ENCODE data around the gene GRK2.

Gene GRK2

DNA sequence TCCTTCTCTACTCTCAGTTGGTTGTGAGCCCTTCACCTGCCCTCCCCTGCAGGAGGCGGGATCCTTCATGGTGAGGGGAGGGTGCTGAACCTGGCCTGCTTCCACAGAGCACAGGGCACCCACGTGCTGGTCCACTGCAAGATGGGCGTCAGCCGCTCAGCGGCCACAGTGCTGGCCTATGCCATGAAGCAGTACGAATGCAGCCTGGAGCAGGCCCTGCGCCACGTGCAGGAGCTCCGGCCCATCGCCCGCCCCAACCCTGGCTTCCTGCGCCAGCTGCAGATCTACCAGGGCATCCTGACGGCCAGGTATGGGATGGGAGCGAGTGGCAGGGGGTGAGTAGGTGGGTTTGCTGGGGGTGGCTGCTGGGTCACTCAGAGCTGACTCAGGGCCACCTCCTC is 43.4 kb downstream of the GRK2 start:
- no peaks in the 10 kb centered on the region for H3K9me3 ChIP-seq (ENCODE audit: insufficient read depth, low read length)
- no peaks in the 10 kb centered on the region for H3K27me3 ChIP-seq (ENCODE audit: low read depth, low read length)
- H3K4me1 ChIP-seq (ENCODE audit: low read length), result no peaks in the 10 kb centered on the region
- H2AFZ ChIP-seq (ENCODE audit: low read depth, low read length), result no peak overlapping the region
- H4K20me1 ChIP-seq (ENCODE audit: insufficient read depth, low read length), result no peaks in the 10 kb centered on the region
- no peaks in the 10 kb centered on the region for H3K36me3 ChIP-seq (replicated peaks; ENCODE audit: low read depth, low read length)
- H3K9ac ChIP-seq (ENCODE audit: low read length), result no peak overlapping the region
- H3K4me2 ChIP-seq (ENCODE audit: low read length), result no peak overlapping the region
- H3K79me2 ChIP-seq (ENCODE audit: low read length), result no peaks in the 10 kb centered on the region
- no peak overlapping the region for H3K4me3 ChIP-seq (ENCODE audit: low read length)
- H3K27ac ChIP-seq (ENCODE audit: low read length), result no peak overlapping the region
- TF ChIP-seq EZH2phosphoT487 (IDR thresholded peaks at IDR 0.05; ENCODE audit: low read depth), result no peak

DNA sequence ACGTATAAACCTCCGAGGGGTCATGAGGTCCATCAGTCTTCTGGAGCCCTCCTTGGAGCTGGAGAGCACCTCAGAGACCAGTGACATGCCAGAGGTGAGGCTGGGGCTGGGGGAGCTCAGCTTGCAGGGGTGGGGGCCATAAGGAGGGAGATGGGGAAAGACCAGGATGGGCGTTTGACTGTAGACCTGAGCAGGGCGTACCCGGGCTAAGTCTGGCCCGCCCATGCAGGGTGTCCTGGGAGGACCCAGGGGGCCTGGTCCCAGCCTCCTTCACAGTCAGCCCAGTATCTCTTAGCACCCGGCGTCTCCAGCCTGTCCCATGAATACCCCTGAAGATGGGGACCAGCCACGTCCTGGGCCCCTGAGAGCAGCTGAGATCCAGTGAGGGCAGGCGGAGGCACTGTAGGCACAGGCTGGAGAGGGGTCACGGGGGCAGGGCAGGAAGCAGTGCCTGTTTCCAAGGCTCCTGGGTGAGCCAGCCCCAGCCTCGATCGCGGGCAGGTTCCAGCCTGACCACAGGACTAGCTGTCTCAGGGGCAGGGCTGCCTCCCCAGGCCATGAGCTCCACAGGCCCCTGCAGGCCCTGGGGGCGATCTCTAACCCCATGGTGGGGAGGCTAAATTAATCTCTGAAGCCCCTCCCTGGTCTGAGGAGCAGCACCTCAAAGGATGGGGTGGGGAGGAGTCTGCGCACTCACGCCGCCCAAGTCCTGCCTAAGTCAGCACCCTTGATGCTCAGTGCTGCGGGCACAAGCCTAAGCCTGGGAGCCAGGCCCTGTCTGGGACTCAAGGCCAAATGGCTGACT is 44.2 kb downstream of the GRK2 start:
- no peaks in the 10 kb centered on the region for H3K9me3 ChIP-seq (ENCODE audit: insufficient read depth, low read length)
- TF ChIP-seq EZH2phosphoT487 (IDR thresholded peaks at IDR 0.05; ENCODE audit: low read depth), result no peak
- TF ChIP-seq, protein P1, sequence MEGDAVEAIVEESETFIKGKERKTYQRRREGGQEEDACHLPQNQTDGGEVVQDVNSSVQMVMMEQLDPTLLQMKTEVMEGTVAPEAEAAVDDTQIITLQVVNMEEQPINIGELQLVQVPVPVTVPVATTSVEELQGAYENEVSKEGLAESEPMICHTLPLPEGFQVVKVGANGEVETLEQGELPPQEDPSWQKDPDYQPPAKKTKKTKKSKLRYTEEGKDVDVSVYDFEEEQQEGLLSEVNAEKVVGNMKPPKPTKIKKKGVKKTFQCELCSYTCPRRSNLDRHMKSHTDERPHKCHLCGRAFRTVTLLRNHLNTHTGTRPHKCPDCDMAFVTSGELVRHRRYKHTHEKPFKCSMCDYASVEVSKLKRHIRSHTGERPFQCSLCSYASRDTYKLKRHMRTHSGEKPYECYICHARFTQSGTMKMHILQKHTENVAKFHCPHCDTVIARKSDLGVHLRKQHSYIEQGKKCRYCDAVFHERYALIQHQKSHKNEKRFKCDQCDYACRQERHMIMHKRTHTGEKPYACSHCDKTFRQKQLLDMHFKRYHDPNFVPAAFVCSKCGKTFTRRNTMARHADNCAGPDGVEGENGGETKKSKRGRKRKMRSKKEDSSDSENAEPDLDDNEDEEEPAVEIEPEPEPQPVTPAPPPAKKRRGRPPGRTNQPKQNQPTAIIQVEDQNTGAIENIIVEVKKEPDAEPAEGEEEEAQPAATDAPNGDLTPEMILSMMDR (IDR thresholded peaks at IDR 0.05; ENCODE audit: low read depth, low read length), result no peak
- no peak overlapping the region for H2AFZ ChIP-seq (ENCODE audit: low read depth, low read length)
- H3K4me2 ChIP-seq (ENCODE audit: low read length), result no peak overlapping the region
- H3K4me3 ChIP-seq (ENCODE audit: low read length), result no peak overlapping the region
- no peaks in the 10 kb centered on the region for H3K36me3 ChIP-seq (replicated peaks; ENCODE audit: low read depth, low read length)
- H3K4me1 ChIP-seq (ENCODE audit: low read length), result no peaks in the 10 kb centered on the region
- no peak overlapping the region for H3K27ac ChIP-seq (ENCODE audit: low read length)
- no peaks in the 10 kb centered on the region for H4K20me1 ChIP-seq (ENCODE audit: insufficient read depth, low read length)
- no peak overlapping the region for H3K9ac ChIP-seq (ENCODE audit: low read length)
- no peaks in the 10 kb centered on the region for H3K27me3 ChIP-seq (ENCODE audit: low read depth, low read length)
- no peaks in the 10 kb centered on the region for H3K79me2 ChIP-seq (ENCODE audit: low read length)

DNA sequence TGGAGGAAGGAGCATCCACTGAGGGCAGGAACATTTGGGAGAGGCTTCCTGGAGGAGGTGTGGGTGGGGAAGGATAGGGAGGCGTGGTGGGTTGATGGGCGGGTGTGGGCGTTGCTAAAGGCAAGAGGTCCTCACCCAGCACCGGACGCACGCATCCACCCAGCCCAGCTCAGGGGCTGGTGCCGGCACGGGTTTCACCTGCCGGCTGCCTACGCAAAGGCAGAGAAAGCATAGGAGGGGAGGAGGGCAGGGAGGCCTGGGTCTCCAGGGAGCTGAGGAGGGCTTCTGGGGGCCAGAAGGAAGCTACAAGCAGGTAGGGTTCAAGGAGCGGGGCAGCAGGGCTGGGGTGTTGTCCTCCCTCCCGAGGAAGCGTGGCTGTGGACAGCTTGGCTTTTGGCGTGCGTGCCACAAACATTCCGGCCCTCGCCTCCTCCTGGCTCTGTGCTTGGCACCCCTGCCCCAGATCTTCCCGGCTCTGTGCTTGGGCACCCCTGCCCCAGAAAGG is 44.8 kb downstream of the GRK2 start:
- no peak overlapping the region for H3K4me3 ChIP-seq (ENCODE audit: low read length)

DNA sequence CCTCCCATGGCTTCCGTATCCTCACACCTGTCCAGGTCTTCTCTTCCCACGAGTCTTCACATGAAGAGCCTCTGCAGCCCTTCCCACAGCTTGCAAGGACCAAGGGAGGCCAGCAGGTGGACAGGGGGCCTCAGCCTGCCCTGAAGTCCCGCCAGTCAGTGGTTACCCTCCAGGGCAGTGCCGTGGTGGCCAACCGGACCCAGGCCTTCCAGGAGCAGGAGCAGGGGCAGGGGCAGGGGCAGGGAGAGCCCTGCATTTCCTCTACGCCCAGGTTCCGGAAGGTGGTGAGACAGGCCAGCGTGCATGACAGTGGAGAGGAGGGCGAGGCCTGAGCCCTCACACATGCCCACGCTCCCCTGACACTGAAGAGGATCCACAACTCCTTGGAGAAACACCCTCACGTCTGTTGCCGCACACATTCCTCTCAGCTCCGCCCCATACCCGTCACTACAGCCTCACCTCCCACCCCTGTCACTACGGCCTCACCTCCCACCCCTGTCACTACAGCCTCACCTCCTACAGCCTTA is 45.3 kb downstream of the GRK2 start:
- no peaks in the 10 kb centered on the region for H4K20me1 ChIP-seq (ENCODE audit: insufficient read depth, low read length)
- no peak overlapping the region for H3K27ac ChIP-seq (ENCODE audit: low read length)
- no peak overlapping the region for H3K4me3 ChIP-seq (ENCODE audit: low read length)
- no peaks in the 10 kb centered on the region for H3K27me3 ChIP-seq (ENCODE audit: low read depth, low read length)
- H3K9ac ChIP-seq (ENCODE audit: low read length), result no peak overlapping the region
- no peaks in the 10 kb centered on the region for H3K79me2 ChIP-seq (ENCODE audit: low read length)
- H3K4me2 ChIP-seq (ENCODE audit: low read length), result no peak overlapping the region
- 0 out of 2 replicates have a peak, but pooled peaks cover 3% of the 10 kb centered on the region for H3K4me1 ChIP-seq (ENCODE audit: low read length)
- no peaks in the 10 kb centered on the region for H3K9me3 ChIP-seq (ENCODE audit: insufficient read depth, low read length)
- H3K36me3 ChIP-seq (replicated peaks; ENCODE audit: low read depth, low read length), result no peaks in the 10 kb centered on the region
- TF ChIP-seq, protein P1 (IDR thresholded peaks at IDR 0.05; ENCODE audit: low read depth, low read length), result no peak
- TF ChIP-seq EZH2phosphoT487 (IDR thresholded peaks at IDR 0.05; ENCODE audit: low read depth), result no peak
- no peak overlapping the region for H2AFZ ChIP-seq (ENCODE audit: low read depth, low read length)

More for the DNA sequence above, 44.8 kb downstream of the GRK2 start:
- no peaks in the 10 kb centered on the region for H3K9me3 ChIP-seq (ENCODE audit: insufficient read depth, low read length)
- H3K79me2 ChIP-seq (ENCODE audit: low read length), result no peaks in the 10 kb centered on the region
- no peaks in the 10 kb centered on the region for H3K36me3 ChIP-seq (replicated peaks; ENCODE audit: low read depth, low read length)
- H3K27me3 ChIP-seq (ENCODE audit: low read depth, low read length), result no peaks in the 10 kb centered on the region
- no peak overlapping the region for H3K27ac ChIP-seq (ENCODE audit: low read length)
- no peaks in the 10 kb centered on the region for H4K20me1 ChIP-seq (ENCODE audit: insufficient read depth, low read length)
- H3K9ac ChIP-seq (ENCODE audit: low read length), result no peak overlapping the region
- TF ChIP-seq, protein P1 (IDR thresholded peaks at IDR 0.05; ENCODE audit: low read depth, low read length), result no peak
- TF ChIP-seq EZH2phosphoT487 (IDR thresholded peaks at IDR 0.05; ENCODE audit: low read depth), result no peak
- H3K4me1 ChIP-seq (ENCODE audit: low read length), result no peaks in the 10 kb centered on the region
- no peak overlapping the region for H2AFZ ChIP-seq (ENCODE audit: low read depth, low read length)
- no peak overlapping the region for H3K4me2 ChIP-seq (ENCODE audit: low read length)
